GM21825 (cell line): Measurements from ENCODE around the gene PIAS3.
"Not testable (repeated sequence)": the region's sequence is repeated elsewhere in the genome, so short reads cannot be mapped to it uniquely, and the experiment has no call there.

Experiments used
- ATAC-seq: cut with Tn5 transposase; IDR thresholded peaks from one replicate; pipeline ENCODE4 v1.9.1; 2021; ENCODE audit warnings: mild to moderate bottlenecking, moderate library complexity; ENCODE audit not compliant: unreplicated experiment

Gene PIAS3

GRCh38 chr1:145826030-145826429, 32.9 kb downstream of the PIAS3 start:
- ATAC-seq = no peak

- ATAC-seq = no peak
Observed at GRCh38 chr1:145824499-145824842, 34.4 kb downstream of the PIAS3 start.

- ATAC-seq = peak; percentile 78
Observed at GRCh38 chr1:145823565-145824498, 35.0 kb downstream of the PIAS3 start, which contains the start of the genes POLR3C and RNF115. POLR3C (plus strand) TSS chr1:145824200; CDS start chr1:145825777, 1,577 bp downstream. RNF115 (minus strand) TSS chr1:145824095; CDS start chr1:145823873, 222 bp downstream.

- ATAC-seq = not testable (repeated sequence)
Observed at GRCh38 chr1:145822779-145823331, 36.0 kb downstream of the PIAS3 start.

GRCh38 chr1:145818095-145818494, 40.8 kb downstream of the PIAS3 start:
- ATAC-seq = not testable (repeated sequence)

- not testable (repeated sequence) for ATAC-seq
Observed at GRCh38 chr1:145812977-145813810, 45.7 kb downstream of the PIAS3 start.

- ATAC-seq = no peak
Observed at GRCh38 chr1:145806844-145807243, 52.0 kb downstream of the PIAS3 start.

- no peak for ATAC-seq
Observed at GRCh38 chr1:145806408-145806807, 52.5 kb downstream of the PIAS3 start.

GRCh38 chr1:145805057-145805456, 53.8 kb downstream of the PIAS3 start:
- ATAC-seq = no peak

- no peak for ATAC-seq
Observed at GRCh38 chr1:145804235-145805045, 54.4 kb downstream of the PIAS3 start.

GRCh38 chr1:145799806-145800205, 59.1 kb downstream of the PIAS3 start:
- ATAC-seq = no peak
